Esophagus muscularis mucosa (tissue), 4 donors: ENCODE results near the gene DNASE1L1.

Experiments used
- EP300 ChIP-seq: sonication (generic); formaldehyde crosslinking; IDR thresholded peaks from one replicate; pipeline ENCODE4 v1.6.1; 2017; ENCODE audit warnings: antibody characterized with exemption
- POLR2A ChIP-seq: fragments of 450-650 bp; IDR thresholded peaks from one replicate; pipeline ENCODE4 v1.6.1; 2017; ENCODE audit warnings: antibody characterized with exemption, moderate library complexity, mild to moderate bottlenecking, low read depth
- POLR2AphosphoS5 ChIP-seq, 2 donors: sonication (generic); formaldehyde crosslinking; IDR thresholded peaks; one replicate each; pipeline ENCODE4 v1.6.1; 2017; ENCODE audit warnings: antibody characterized with exemption in 2 of 2
- TF ChIP-seq, protein P1 (sequence below), 3 experiments: fragments of 200-600 bp in 2 of 3; fragments of 450-650 bp in 1 of 3; sonication (generic) in 2 of 3; IDR thresholded peaks; one replicate each; pipeline ENCODE4 v1.5.1; 2017 to 2019; ENCODE audit warnings: antibody characterized with exemption in 3 of 3, mild to moderate bottlenecking in 2 of 3, moderate library complexity in 1 of 3

DNA sequence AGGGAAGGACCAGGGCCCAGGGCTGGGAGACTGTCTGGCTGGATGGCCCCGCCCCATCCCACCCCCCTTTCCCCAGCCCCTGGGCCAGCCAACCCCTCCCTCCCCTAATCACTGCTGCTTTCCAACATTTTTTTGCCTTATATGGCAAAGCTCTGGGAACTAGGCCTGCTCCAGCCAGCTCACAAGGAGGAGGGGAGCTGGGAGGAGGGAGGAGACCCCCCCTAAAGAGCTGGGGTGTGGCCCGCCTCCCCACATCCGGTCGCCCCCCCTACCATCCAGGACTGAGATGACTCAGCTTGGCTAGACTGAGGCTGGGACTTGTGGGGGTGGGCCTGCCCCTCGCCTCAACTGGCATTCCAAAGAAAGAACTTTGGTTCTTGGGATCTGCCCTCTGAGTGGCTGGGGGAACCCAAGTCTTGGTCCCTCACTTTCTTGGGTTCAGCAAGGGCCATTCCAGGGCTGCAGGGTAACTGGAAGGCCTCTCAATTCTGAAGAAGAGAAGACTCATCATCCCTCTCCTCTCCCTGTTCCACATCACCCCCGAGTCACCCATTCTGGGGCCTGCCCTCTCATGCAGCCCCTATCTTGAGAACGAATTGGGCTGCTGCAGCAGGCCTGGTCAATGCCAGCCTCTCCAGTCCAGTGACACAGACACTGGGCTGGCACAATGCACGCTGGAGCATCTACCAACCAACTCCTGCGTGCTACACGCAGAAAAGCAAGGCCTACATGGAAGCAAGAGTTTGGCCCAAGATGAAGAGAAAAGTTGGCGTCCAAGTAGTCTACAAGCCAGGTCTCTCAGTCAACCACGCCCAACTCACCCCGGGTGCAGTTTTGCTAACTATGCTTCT is 39.4 kb downstream of the DNASE1L1 start:
- TF ChIP-seq POLR2AphosphoS5 (IDR thresholded peaks at IDR 0.05) (peak in 1 of 2 donors; percentile 80), EP300 (no peak), POLR2A (no peak)
- TF ChIP-seq, protein P1, sequence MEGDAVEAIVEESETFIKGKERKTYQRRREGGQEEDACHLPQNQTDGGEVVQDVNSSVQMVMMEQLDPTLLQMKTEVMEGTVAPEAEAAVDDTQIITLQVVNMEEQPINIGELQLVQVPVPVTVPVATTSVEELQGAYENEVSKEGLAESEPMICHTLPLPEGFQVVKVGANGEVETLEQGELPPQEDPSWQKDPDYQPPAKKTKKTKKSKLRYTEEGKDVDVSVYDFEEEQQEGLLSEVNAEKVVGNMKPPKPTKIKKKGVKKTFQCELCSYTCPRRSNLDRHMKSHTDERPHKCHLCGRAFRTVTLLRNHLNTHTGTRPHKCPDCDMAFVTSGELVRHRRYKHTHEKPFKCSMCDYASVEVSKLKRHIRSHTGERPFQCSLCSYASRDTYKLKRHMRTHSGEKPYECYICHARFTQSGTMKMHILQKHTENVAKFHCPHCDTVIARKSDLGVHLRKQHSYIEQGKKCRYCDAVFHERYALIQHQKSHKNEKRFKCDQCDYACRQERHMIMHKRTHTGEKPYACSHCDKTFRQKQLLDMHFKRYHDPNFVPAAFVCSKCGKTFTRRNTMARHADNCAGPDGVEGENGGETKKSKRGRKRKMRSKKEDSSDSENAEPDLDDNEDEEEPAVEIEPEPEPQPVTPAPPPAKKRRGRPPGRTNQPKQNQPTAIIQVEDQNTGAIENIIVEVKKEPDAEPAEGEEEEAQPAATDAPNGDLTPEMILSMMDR (IDR thresholded peaks at IDR 0.05) = no peak
